SK-N-SH (cell line): Measurements from ENCODE around the gene TMEM123. TPM values are rescaled to one million over a fixed set of nuclear protein-coding genes. Genes with fewer than 3 reads are reported as not detected.

Source experiments
- CTCF ChIA-PET: fragments of 300-600, 350-600 bp; formaldehyde crosslinking; extraction: SDS; loops from one replicate; lab custom pipeline; 2021; lab: Yijun Ruan, JAX
- POLR2A ChIA-PET: fragments of 350-600 bp; sonication (Branson Sonifier 250); formaldehyde crosslinking; extraction: SDS; loops from one replicate; lab custom pipeline; 2020; ENCODE audit warnings: antibody characterized with exemption, inconsistent platforms; lab: Yijun Ruan, JAX
- DNase-seq: peaks from one replicate; pipeline ENCODE4 v3.0.0; 2012
- H2AFZ ChIP-seq: fragments of 200-600 bp; sonication (generic); 2 replicates; pipeline ENCODE4 v1.8.1; 2016; ENCODE audit warnings: antibody characterized with exemption, mild to moderate bottlenecking, low read depth
- H3F3A ChIP-seq: fragments of 200-600 bp; sonication (generic); replicated peaks from 2 replicates; pipeline ENCODE3; 2016; ENCODE audit warnings: antibody characterized with exemption, mild to moderate bottlenecking; ENCODE audit not compliant: insufficient read depth
- H3K27ac ChIP-seq, 2 experiments: fragments of 200-500 bp in 1 of 2; fragments of 200-600 bp in 1 of 2; sonication (Bioruptor generic) in 1 of 2; sonication (generic), shearing (Covaris generic) in 1 of 2; 2 replicates each; pipeline versions ENCODE4 v1.5.1 to v1.6.1; 2014 to 2016; ENCODE audit warnings: low read depth in 2 of 2, inconsistent platforms in 1 of 2, low read length in 1 of 2, mild to moderate bottlenecking in 1 of 2, mixed read lengths in 1 of 2
- H3K27me3 ChIP-seq: fragments of 200-600 bp; sonication (generic), shearing (Covaris generic); 2 replicates; pipeline ENCODE4 v1.6.1; 2016; ENCODE audit warnings: mixed run types; ENCODE audit not compliant: insufficient read depth
- H3K36me3 ChIP-seq, 2 experiments: fragments of 200-500 bp in 1 of 2; fragments of 200-600 bp in 1 of 2; sonication (Bioruptor generic) in 1 of 2; sonication (generic) in 1 of 2; replicated peaks in 1 of 2; 2 replicates each; pipeline versions ENCODE3 to v1.5.1; 2014 to 2016; ENCODE audit warnings: low read length in 1 of 2, mild to moderate bottlenecking in 1 of 2; ENCODE audit not compliant: insufficient read depth in 2 of 2, control insufficient read depth in 1 of 2
- H3K4me1 ChIP-seq, 2 experiments: fragments of 200-500 bp in 1 of 2; fragments of 200-600 bp in 1 of 2; sonication (Bioruptor generic) in 1 of 2; sonication (generic), shearing (Covaris generic) in 1 of 2; 2 replicates each; pipeline versions ENCODE4 v1.5.1 to v1.6.1; 2014 to 2016; ENCODE audit warnings: low read depth in 1 of 2, low read length in 1 of 2, mixed run types in 1 of 2; ENCODE audit not compliant: insufficient read depth in 2 of 2, control insufficient read depth in 1 of 2
- H3K4me2 ChIP-seq: fragments of 200-600 bp; sonication (generic), shearing (Covaris generic); 2 replicates; pipeline ENCODE4 v1.6.1; 2017; ENCODE audit warnings: mixed run types
- H3K4me3 ChIP-seq, 2 experiments: fragments of 200-500 bp in 1 of 2; fragments of 200-600 bp in 1 of 2; sonication (Bioruptor generic) in 1 of 2; sonication (generic), shearing (Covaris generic) in 1 of 2; 2 replicates each; pipeline versions ENCODE4 v1.5.1 to v1.8.1; 2014 to 2016; ENCODE audit warnings: low read depth in 2 of 2, inconsistent platforms in 1 of 2, low read length in 1 of 2, mild to moderate bottlenecking in 1 of 2, mixed read lengths in 1 of 2, moderate library complexity in 1 of 2
- H3K79me2 ChIP-seq: fragments of 200-600 bp; sonication (generic); 2 replicates; pipeline ENCODE4 v1.8.1; 2017; ENCODE audit warnings: mild to moderate bottlenecking; ENCODE audit not compliant: insufficient read depth
- H3K9ac ChIP-seq: fragments of 200-600 bp; sonication (generic); 2 replicates; pipeline ENCODE4 v1.6.1; 2017; ENCODE audit warnings: mixed run types
- H3K9me2 ChIP-seq: fragments of 200-600 bp; sonication (generic); 2 replicates; pipeline ENCODE4 v1.6.1; 2017; ENCODE audit warnings: mixed run types
- H3K9me3 ChIP-seq: fragments of 200-600 bp; sonication (generic); 2 replicates; pipeline ENCODE4 v1.6.1; 2017; ENCODE audit warnings: mixed run types, mild to moderate bottlenecking, moderate library complexity
- H4K20me1 ChIP-seq: fragments of 200-600 bp; sonication (generic); 2 replicates; pipeline ENCODE4 v1.6.1; 2017; ENCODE audit warnings: mild to moderate bottlenecking, mixed run types; ENCODE audit not compliant: insufficient read depth
- CTCF ChIP-seq: fragments of 200-600 bp; sonication (generic); IDR thresholded peaks from 2 replicates; pipeline ENCODE4 v1.6.1; 2017; ENCODE audit warnings: antibody characterized with exemption, mild to moderate bottlenecking, moderate library complexity
- FOXJ3 ChIP-seq: sonication (generic); formaldehyde crosslinking; IDR thresholded peaks from 2 replicates; pipeline ENCODE4 v1.5.1; 2020; ENCODE audit warnings: mild to moderate bottlenecking, missing genetic modification reagents
- FOXM1 ChIP-seq: IDR thresholded peaks from 2 replicates; pipeline ENCODE4 v1.4.0; 2012; ENCODE audit warnings: low read depth, mild to moderate bottlenecking
- GABPA ChIP-seq: IDR thresholded peaks from 2 replicates; pipeline ENCODE4 v1.4.0; 2012; ENCODE audit warnings: low read depth, mild to moderate bottlenecking
- MEF2A ChIP-seq: IDR thresholded peaks from 2 replicates; pipeline ENCODE4 v1.4.0; 2012; ENCODE audit warnings: low read depth, borderline replicate concordance
- RCOR1 ChIP-seq: fragments of 150-350 bp; IDR thresholded peaks from 2 replicates; pipeline ENCODE4 v1.6.1; 2017; ENCODE audit warnings: antibody characterized with exemption, low read length
- REST ChIP-seq: IDR thresholded peaks from 2 replicates; pipeline ENCODE4 v1.6.1; 2012; ENCODE audit warnings: mild to moderate bottlenecking, low read depth, low read length, moderate library complexity
- SMC3 ChIP-seq: IDR thresholded peaks from 2 replicates; pipeline ENCODE4 v1.6.1; 2012; ENCODE audit warnings: low read depth, low read length, improper control_type of control experiment
- TCF12 ChIP-seq: IDR thresholded peaks from 2 replicates; pipeline ENCODE4 v1.4.0; 2012
- USF2 ChIP-seq: fragments of 150-350 bp; IDR thresholded peaks from 2 replicates; pipeline ENCODE4 v1.6.1; 2017; ENCODE audit warnings: antibody characterized with exemption, low read length, low read depth, borderline replicate concordance
- YY1 ChIP-seq: IDR thresholded peaks from 2 replicates; pipeline ENCODE4 v1.4.0; 2012; ENCODE audit warnings: low read depth, mild to moderate bottlenecking
- ZBTB33 ChIP-seq: IDR thresholded peaks from 2 replicates; pipeline ENCODE4 v1.4.0; 2012; ENCODE audit warnings: low read depth, borderline replicate concordance
- WGBS: methylation state at CpG from one replicate; pipeline ENCODE4 v1.1.6; 2017; ENCODE audit warnings: low lambda C conversion rate; 5-methylcytosine and 5-hydroxymethylcytosine counted together
- polyA plus RNA-seq, 3 experiments: library from polyadenylated mRNA; depleted of rRNA; stranded (reverse); fragments of >200 nt; gene quantifications; 2 replicates each; pipeline ENCODE4 v1.2.3, GENCODE V29; 2012

The TMEM123 gene
- polyA plus RNA-seq, 1 of the 3 experiments (the other 2 are of a cell fraction) = 86.1 TPM

GRCh38 chr11:102396708-102397563 is 55.6 kb downstream of the TMEM123 start (continued):
- TF ChIP-seq USF2 = no peak

GRCh38 chr11:102395720-102396393 is 56.7 kb downstream of the TMEM123 start:
- no peak for DNase-seq
- ChIA-PET CTCF (no interaction called here), POLR2A (no interaction called here)
- Histone ChIP-seq H3K4me3 (no peak overlapping the region), H3K36me3 (peaks cover 54 to 83% of the 10 kb centered on the region in 2 experiments), H3K9me2 (no peaks in the 10 kb centered on the region), H4K20me1 (no peaks in the 10 kb centered on the region), H3K79me2 (peaks cover 87% of the 10 kb centered on the region; the same call in 1 of the 2 replicates), H3K4me2 (no peak overlapping the region), H3K9me3 (no peaks in the 10 kb centered on the region), H3K9ac (no peak overlapping the region), H3K27me3 (no peaks in the 10 kb centered on the region), H3F3A (peaks cover 28% of the 10 kb centered on the region), H3K4me1 (peaks cover 0 to 6% of the 10 kb centered on the region in 2 experiments; a peak in 1 of 4 replicates), H2AFZ (no peak overlapping the region), H3K27ac (peak overlapping the region in 1 of 2 experiments; percentile 3; a peak in 1 of 4 replicates)
- WGBS = 95% methylated on average over 6 of the region's 6 CpGs
- no peak for TF ChIP-seq SMC3
- no peak for TF ChIP-seq FOXM1
- no peak for TF ChIP-seq RCOR1
- no peak for TF ChIP-seq FOXJ3 (CRISPR knock-in tag)
- TF ChIP-seq CTCF = no peak
- no peak for TF ChIP-seq TCF12
- TF ChIP-seq ZBTB33 = no peak
- TF ChIP-seq GABPA = no peak
- no peak for TF ChIP-seq REST
- no peak for TF ChIP-seq YY1
- no peak for TF ChIP-seq MEF2A
